ENCODE measurements around the gene NUBP1.

NUBP1 gene

DNA sequence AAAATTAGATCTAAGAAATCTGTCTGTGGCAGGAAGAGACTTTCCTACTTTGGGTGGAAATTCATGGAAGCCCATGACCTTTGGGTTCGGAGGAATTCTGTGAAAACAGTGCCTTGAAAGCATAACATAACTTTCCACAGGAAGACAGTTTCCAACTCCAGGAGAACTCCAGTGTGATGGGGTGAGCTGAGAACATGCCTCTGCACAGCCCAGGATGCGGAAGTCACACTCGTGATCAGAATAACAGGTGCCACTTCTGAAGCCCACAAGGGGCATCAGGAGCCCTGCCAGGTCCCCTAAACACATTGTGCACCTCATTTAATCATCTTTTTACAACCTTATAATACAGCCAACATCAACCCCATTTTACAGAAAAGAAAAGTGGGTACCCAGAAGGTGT is 65.2 kb downstream of the NUBP1 start:
- DNase-seq: no peak

DNA sequence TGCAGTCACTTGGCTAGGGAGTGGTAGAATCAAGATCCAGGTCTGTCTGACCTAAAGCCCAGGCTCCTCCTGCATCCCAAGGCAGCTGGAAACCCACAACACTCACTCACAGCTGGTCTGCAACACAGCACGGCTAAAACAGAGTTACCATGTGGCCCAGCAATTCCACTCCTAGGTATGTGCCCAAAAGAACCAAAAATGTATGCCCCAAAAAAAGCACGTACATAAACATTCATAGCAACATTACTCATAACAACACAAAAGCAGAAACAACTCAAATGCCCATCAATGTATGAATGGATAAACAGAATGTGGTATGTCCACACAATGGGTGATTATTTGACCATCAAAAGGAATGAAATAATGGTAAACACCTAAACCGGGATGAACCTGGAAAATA is 66.1 kb downstream of the NUBP1 start:
- DNase-seq: no peak

DNA sequence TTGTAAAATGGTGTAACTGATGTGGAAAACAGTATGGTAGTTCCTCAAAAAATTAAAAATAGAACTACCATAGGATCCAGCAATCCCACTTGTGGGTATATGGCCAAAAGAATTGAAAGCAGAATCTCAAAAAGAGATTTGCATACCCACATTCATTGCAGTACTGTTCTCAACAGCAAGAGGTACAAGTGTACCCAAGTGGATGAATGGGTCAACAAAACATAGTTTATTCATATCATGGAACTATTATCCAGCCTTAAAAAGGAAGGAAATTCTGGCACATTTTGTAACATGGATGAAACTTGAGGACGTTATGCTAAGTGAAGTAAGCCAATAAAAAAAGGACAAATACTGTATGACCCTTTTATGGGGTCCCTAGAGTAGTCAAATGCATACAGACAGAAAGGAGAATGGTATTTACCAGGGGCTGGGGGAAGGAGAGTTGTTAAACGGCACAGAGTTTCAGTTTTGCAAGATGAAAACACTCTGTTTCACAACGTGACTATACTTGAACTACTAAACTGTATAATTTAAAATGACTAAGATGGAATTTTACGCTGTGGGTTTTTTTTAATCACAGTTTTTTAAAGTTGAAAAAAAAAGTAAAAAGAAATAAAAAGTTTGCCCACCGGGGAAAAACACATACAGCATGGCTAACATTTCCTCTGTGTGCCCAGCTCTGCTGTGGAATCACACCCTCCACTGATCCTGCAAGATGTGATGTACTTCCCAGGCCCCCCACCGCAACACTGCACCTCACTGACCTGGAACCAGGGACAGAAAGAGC is 68.9 kb downstream of the NUBP1 start:
- DNase-seq: no peak

DNA sequence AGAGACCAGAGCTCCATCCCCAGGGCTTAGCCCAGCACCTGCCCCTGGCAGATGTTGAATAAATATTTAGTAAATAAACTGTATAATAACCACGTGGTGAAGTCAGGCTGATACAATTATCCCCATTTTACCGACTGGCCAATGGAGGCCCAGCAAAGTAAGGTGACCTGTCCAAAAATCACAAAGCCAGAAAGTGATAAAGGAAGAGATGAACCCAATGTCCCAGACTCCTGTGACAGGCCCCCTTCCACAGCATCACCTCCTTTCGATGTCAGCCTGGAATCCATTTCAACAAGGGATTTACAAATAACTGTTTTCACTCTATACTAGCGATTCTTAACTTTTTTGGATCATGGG is 69.4 kb downstream of the NUBP1 start:
- DNase-seq: no peak

DNA sequence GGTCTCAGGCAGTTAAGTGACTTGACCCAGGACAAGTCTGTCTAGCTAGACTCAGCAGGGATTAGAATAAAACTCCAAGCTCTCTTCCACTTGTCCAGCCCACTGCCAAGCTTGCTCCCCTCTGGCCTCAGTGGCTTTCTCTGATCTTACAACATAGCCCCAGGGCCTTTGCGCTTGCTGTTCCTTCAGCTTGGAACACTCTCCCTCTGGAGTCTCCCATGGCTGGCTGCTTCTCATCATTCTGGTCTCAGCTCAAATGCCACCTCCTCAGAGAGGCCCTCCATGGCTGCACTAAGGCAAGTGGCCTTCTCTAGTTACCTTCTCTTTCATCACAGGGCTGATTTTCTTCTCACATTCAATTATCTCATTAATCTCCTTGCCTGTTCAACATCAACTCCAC is 73.9 kb downstream of the NUBP1 start:
- no peak for DNase-seq

DNA sequence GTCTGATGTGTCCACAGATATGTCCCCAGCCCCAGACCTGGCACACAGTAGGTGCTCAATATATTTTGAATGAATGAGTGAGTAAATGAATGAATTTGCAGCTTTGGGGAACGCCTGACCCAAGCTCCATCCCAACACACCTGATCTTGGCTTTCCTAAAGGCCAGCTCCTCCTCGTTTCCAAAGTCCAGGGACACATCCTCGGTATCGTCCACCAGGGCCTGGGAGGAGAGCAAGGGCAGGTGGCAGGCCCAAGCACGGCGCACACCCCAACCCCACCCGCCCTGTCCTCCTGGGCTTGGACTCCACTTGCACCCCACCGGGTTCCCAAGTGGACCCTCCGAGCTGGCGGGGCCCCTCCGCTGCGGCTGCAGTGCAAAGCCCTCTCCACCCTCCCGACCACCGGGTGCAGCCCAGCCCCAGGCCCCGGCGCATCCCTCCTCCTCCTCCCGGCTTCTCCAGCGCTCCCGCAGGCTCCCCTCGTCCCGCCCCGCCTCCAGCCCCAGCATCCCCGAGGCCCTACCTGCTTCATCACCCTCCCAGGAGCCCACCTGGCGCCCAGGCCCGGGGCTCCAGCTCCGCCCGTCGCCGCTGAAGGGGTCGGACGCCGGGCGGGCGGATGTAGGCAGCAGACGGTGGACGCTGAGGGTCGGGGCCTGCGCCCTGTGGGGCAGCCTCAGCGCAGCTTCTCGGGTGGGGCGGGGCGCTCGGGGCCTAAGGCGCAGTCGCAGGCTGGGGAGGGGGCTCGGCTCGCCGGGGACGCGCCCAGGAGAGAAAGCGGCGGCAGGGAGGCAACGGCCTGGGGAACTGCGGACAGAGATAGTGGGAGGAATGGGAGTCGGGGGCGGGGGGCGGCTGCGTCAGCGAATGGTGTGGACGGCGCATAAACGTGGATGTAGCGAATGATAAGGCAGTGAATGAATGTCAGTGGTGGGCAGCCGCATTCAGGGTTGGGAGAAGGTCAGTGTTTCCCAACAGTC is 74.6 kb downstream of the NUBP1 start, which contains the start of gene TVP23A:
Gene TVP23A, minus strand, starts transcription at position 832 of the 979 bp plus-strand sequence. Its CDS starts 301 bp downstream, at position 531.
- DNase-seq: no peak

Data from NCI-H510A treated with DMSO at 0.1 percent for 48 hours (cell line).